ENCODE measurements around the gene JADE2.
"Not testable (repeated sequence)": the region's sequence is repeated elsewhere in the genome, so short reads cannot be mapped to it uniquely, and the experiment has no call there.

JADE2 gene

DNA sequence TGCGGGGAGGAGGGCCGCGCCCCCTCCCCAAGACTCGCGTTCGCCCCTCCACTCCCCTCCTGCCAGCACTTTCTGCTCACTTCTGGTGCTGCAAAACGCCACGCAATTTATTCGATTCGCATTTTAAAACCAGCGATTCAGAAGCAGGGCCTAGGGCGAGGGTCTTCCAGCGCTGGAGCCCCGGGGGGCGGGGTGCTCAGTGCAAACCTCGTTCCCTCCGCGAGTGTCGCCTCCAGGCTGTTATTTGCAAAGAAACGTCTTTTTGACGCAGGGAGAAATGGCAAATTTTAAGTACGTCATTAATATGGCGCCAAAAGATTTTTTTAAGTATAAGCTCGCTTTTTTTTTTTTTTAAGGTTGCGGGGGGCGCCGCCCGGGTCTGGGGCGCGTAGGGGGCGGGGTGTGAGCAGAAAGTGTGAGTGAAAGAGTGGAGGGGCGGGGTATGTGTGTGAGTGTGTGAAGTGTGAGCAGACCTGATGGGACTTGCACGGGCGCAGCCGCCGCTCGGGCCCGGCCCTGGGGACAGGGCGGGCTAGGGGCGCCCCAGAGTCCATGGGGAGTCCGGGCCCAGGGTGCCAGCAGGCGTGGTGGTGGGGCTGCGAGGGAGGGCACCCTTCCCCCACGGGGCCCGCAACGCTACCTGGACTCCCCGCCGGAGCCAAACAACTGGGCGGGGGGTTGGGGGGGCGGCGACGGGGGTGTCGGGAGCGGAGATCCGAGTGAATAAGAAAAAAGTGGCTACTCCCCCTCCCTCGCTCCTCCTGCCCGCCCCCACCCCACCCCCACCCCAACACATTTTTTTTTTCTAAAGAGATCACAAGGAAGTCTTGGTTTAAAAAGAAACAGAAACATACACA is at the start of gene JADE2:
Gene JADE2, plus strand, starts transcription at position 845 of the 857 bp plus-strand sequence. CDS start 10,188 bp downstream, outside the sequence.
- DNase-seq (ENCODE audit: low read depth) = peak; percentile 61

DNA sequence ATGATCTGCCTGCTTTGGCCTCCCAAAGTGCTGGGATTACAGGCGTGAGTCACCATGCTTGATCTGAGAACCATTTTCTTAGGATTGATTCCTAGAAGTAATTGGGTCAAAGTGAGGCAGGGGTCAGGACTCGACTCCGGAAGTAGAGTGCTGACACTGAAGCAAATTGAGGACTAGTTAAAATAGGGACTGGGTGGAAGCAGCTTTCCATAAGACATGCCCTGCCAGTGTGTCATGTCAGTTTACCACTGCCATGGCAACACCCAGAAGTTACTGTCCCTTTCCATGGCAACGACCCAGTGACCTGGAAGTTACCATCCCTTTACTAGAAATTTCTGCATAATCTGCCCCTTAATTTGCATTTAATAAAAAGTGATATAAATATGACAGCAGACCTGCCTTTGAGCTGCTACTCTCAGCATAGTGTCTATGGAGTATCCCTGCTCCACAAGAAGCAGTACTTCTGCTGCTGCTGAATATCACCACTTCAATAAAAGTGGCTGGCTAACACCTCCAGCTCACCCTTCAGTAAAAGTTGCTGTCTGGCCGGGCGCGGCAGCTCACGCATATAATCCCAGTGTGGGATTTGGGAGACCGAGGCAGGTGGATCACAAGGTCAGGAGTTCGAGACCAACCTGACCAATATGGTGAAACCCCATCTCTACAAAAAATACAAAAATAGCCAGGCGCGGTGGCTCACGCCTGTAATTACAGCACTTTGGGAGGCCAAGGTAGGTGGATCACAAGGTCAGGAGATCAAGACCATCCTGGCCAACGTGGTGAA is 47.8 kb upstream of the JADE2 start:
- DNase-seq (ENCODE audit: low read depth) = no peak

DNA sequence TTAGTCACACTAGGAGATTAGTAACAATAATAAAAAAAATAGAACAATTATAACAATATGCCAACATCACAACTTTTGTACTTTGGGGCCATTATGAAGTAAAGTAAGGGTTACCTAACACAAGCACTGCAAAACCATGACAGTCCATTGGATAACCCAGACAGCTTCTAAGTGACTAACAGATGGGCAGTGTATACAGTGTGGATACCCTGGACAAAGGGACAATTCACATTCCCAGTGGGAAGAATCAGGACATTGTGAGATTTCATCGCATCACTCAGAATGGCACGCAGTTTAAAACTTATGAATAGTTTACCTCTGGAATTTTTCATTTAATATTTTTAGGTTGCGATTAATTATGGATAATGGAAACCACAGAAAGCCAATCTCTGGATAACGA is 45.6 kb upstream of the JADE2 start:
- no peak for DNase-seq (ENCODE audit: low read depth)

DNA sequence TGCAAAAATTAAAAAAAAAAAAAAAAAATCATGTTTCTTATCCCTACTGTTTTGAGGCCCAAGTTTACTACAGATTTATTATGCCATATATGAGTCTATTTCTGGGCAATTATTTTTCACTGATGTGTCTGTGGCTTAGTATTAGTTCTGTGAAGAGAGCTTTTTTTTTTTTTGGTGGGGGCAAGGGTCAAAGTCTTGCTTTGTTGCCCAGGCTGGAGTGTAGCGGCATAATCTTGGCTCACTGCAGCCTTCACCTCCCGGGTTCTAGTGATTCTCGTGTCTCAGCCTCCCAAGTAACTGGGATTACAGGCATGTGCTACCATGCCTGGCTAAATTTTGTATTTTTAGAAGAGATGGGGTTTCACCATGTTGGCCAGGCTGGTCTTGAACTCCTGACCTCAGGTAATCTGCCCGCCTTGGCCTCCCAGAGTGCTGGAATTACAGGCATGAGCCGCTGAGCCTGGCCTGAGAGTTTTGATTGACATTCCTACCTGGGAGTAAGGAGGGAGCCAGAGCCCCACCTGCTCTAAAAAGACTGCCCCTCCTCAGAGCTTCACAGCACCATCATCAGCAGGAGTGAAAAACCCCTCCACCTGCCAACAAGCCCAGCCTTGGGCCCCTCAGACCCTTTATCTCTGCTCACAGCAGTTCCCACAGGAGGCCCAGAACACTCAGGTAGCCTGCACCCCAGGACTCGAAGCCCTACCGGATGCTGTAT is 36.1 kb upstream of the JADE2 start:
- no peak for DNase-seq (ENCODE audit: low read depth)

DNA sequence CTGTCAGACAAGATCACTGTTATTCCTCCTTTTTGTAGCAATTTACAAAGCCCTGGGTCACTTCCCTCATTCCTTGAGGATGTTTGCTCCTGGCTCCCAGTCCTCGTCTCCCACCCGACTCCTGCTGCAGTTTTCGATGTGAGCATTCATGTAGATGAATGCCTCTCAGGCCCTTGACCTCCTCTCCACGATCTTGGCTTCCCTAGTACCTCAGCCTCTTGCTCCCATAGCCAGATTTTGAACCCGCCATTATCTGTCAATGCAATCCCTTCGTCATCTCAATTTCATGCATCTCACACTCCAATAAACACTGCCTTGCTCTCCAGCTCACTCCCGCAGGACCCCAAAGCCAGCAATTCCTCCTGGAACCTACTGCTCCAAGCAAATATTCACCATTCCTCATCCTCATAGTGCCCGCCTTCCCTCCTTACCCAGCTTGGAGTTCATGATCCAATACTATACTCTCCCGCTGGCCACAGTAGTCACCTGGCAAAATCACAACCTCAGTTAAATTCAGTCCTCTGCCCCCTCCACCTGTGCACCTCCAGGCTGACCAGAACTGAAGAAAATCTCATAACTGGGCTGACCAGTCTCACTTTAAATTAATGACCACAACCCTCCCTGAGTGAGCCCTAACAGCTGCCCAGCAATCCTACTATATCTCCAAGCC is 35.1 kb upstream of the JADE2 start:
- no peak for DNase-seq (ENCODE audit: low read depth)

DNA sequence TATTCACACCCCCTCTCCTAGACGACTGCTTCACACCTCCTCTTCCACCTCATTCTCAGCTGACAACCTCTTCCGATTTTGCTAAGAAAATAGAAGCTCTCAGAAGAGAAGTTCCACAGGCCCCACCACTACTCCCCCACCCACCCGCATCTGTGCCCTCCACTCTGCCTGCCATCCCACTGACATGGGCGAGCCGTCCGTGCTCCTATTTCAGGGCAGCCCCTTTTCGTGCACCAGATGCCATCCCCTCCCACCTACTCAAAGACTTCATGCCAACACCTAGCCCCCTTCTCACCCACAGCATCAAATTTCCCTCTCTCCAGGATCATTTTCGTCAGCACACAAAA is 34.6 kb upstream of the JADE2 start:
- DNase-seq (ENCODE audit: low read depth) = no peak

DNA sequence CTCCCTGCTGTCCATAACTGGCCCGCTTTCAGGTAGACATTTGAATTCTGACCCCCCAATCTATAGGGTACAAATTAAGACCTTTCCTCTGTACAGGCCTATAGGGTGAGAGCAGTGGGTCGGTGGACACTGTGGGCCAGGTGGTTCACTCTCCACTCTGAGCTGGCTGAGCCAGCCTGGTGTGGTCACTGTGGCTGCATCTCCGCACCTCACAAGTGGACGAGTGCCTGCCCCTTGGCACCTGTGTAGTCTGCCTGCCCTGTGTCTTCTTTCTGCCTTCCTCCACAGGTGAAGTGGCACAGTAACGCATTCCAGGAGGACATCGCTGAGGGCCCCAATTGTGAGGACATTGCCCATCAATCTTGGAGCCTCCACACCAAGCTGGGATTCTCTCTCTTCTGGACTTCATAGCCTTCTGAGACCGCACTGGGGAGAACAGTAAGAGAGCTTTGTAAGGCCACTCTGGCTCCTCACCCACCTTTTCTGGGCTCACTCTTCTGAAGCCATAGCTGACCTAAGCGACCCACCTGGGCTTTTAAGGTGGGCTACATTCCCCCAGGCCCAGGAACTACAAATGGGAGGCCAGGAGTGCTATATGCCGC is 33.5 kb upstream of the JADE2 start:
- no peak for DNase-seq (ENCODE audit: low read depth)

DNA sequence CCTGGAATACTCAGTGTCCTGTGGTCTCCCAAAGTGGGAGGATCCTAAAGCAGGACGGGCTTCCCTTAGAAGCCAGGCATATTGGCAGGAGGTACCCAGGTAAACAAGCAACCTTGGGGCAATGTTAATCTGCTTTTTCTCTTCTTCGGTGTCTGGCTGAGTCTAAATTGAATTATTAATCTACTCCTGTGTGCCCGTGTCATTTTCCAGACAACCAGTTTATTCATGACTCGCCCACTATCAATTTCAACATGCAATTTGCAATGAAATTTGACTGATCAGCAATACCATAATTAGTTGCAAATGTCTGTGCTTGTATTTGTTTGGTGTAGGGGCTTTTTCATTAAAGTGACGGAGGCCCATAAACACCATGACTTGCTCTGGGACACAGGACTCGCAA is 32.9 kb upstream of the JADE2 start:
- DNase-seq (ENCODE audit: low read depth) = no peak

DNA sequence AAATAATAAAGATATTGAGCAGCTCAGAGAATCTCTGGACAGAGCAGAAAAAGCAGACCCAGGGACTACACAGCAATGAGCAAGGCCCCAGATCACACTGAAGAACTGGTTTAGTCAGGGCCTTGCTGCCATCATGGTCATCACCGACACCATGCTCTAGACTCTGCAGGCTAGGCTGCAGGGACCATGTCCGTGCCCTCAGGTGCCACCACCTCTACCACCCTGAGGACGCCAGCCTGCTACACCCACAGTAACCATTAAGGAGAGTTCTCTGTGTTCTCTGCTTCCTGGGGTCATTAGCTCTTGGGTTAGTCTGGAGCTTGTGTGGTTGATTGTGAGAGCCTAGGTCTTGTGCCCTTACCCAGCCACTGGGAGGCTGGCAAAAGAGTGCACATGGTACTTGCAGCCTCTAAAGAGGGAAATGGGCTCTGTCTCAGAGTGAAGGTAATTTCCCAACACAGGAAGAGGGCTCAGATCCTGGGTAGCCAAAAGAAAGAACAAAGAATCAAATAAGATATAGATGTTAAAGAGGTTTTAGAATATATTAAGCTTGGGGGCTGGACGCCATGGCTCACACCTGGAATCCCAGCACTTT is 31.9 kb upstream of the JADE2 start:
- DNase-seq (ENCODE audit: low read depth) = no peak

DNA sequence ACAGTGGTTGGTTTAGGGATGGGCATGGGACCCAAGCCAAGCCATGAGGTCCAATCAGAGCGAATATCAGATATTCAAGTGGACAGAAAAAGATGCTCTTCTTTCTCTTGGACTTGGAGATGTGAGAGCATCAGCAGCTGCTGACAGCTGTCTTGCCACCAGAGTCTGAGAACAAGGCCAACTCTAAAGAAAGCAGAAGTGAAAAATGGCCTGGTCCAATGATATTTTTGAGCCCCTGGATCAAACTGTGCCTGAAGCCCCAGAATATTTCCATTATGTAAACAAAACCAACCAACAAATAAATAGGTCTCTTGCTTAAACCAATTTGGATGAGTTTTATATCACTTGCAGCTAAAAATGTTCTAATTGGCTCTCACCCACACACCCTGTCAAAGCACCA is 30.7 kb upstream of the JADE2 start:
- DNase-seq (ENCODE audit: low read depth) = no peak

DNA sequence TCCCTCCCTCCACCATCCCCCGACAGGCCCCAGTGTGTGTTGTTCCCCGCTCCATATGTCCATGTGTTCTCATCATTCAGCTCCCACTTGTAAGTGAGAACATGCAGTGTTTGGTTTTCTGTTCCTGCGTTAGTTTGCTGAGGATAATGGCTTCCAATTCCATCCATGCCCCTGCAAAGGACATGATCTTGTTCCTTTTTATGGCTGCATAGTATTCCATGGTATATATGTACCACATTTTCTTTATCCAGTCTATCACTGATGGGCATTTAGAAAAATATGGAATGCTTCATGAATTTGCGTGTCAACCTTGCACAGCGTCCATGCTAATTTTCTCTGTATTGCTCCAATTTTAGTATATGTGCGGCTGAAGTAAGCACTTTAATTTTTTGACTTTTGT is 25.6 kb upstream of the JADE2 start:
- DNase-seq (ENCODE audit: low read depth) = not testable (repeated sequence)

DNA sequence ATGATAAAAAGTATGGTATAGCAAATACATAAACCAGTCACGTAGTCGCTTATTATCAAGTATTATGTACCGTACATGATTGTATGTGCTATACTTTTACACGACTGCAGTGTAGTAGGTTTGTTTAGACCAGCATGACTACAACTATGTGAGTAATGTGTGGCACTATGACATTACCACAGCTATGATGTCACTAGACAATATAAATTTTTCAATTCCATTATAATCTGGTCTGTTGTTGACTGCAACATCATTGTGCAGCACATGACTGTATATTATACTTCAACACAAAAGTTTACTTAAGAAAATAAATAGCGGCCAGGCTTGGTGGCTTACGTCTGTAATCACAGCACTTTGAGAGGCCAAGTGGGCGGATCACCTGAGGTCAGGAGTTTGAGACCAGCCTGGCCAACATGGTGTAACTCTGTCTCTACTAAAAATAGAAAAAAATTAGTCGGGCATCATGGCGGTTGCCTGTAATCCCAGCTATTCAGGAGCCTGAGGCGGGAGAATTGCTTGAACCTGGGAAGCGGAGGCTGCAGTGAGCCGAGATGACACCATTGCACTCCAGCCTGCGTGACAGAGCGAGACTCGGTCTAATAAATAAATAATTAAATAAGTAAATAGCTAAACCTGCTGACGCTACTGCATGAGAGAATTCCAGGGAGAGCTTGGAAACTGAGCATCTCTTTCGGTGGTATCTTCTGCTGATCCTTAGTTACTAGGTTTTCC is 24.6 kb upstream of the JADE2 start:
- DNase-seq (ENCODE audit: low read depth) = no peak

DNA sequence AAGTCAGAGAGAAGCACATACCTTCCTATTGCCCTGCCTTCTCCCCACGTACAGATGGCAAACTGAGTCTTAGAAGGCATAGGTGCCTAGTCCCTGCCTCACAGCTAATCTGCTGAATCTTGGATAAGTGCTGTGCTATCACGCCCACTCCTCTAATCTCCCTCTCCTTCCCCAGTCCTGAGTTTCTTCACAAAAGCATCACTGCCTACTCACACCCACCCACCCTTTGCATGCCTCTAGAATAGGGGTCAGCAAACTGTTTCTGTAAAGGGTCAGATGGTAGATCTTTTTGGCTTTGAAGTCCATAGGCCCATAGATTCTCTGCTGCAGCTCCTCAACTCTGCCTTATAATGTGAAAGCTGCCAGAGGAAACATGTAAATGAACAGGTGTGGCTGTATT is 23.2 kb upstream of the JADE2 start:
- DNase-seq (ENCODE audit: low read depth) = no peak

DNA sequence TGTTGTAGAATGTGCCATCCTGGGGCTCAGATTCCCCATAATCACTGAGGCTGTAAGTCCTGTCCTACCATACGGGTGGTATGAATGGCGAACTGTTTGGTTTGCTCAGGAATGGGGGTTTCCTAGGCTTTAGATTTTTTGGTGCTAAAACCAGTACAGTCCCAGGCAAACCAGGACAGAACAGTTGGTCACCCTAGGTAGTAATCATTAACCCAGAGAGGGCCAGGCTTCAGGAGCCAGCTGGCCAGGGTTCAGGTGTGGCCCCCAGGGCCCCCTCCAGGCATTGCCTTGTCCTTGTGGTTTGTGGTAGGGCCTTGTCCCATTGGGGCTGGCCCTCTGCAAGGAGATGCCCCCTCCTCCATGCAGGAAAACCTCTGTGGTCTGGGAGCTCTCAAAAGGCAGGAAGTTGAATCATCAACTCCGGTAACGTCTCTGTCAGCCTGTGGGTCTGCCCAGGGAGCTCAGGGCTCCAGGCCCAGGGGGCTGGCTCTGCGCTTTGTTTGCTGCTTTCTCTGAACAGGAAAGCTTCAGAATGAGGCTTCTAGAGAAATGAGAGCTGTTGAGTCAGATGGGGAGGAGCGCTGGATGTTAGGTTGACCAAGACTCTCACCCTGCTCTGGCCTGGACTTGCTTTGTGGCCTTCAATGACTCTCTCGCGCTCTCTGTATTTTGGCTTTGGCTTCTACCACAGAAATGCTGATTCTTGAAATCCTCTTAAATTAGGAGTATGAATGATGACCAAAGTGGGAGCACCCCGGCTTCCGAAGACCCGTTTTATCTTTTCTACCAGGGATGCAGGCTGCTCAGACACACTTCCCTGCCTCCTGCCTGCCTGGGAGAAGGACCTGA is 22.2 kb upstream of the JADE2 start:
- peak; percentile 42 for DNase-seq (ENCODE audit: low read depth)

DNA sequence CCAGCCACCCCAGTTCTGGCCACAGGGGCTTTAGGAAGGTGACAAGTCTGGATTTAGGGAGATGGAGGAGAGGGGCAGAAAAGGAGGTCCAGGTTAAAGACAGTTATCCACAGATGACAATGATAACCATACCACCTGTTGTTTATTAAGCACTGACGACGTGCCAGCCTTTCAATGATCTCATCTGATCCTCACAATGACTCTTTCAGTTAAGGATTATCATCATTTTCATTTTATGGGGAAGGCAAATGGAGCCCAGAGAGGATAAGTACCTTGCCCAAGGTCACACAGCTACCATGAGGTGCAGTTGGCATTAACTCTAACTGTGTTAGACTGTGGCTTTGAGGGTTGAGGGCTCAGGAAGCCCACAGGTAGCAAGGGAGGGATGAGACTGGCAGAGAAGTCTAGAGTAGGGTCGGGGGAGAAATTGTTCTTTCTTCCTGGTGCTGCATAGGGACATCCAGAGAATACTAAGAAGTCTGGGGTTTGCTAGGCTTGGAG is 21.5 kb upstream of the JADE2 start:
- no peak for DNase-seq (ENCODE audit: low read depth)

DNA sequence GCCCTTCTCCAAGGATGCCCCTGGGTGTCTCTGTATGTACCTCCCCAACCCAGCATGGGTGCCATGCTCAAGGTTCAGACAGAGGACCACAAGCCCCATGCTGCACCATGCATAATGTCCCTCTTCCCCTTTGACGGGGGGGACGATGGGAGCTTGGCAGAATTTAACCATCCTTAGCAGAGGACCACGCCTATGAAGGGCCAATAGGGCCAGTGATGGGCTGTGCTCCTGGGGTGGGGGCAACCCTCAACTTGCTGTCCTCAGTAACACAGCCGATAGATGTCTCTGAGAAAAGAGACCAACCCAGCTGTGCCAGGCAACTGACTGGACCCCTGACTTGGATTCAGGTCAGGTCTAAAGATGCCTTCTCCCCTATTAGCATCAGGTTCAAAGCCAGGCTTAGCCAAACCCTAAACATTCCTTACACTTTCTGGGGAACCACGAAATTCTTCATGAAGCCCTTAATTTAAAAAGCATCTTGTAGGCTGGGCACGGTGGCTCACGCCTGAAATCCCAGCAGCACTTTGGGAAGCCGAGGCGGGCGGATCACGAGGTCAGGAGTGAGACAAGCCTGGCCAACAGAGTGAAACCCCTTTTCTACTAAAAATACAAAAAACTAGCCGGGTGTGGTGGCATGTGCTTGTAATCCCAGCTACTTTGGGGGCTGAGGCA is 20.7 kb upstream of the JADE2 start:
- DNase-seq (ENCODE audit: low read depth) = no peak

DNA sequence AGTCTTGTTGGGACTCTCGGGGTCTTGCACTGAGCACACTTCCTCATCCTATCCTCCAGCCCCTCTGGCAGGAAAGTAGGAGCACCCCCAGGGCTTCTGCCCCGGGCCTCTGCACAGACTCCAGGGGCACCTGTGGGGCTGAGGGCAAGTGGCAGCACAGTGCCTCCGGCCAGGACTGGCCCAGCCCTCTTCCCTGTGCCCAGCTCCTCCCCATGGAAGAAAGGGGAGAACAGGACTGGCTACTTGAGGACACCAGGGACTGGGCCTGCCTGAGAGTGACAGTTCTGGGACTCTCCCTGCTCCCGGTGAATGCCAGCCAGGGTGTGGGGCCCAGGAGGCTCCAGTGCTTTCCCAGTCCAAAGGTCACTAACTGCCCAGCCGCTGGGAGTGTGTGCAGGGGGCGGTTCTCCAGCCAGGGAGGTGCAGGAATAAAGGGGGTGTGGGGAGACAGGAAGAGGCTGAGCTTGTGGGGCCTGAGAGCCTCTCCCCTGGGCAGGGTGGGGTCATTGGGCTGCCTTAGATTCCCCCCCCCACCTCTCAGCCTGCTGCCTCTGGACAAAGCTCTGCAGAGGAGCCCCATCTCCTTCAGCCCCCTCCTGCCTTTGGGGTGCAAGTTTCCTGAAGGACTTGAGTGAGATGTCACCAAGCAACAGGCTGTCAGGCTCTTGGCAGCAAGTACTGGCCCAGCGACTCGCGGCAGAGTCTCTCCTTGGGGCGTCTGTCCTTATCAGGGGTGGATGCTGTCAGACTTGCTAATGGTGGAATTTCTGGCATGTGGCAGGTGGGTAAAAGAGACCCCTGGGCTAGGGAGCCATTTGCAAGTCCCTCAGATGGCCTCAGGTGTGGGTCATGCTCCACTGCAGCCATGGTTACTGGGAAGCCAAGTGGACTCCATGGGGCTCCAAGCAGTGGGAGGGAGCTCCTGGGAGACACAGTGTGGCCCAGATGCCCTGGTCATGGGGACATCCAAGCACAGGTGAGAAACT is 19.1 kb upstream of the JADE2 start:
- DNase-seq (ENCODE audit: low read depth) = no peak

DNA sequence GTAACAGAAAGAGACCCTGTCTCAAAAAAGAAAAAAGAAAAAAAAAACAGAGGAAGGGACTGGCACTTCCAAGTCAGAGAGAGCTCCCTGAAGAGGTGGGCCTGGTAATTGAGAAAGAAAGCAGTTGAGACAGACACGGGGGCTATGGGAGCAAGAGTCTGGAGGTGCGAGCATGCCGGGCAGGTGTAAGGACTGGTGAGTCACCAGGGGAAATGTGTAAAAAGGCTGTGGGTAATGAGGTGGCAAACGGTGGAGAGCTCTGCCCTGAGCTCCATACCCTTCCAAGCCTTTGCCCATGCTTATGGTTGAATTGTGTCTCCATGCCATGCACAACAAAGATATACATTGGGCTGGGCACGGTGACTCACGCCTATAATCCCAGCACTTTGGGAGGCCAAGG is 18.0 kb upstream of the JADE2 start:
- no peak for DNase-seq (ENCODE audit: low read depth)

All from stimulated activated CD8-positive, alpha-beta memory T cell treated with anti-CD3 and anti-CD28 coated beads, Interleukin-12 subunit alpha, Interleukin-12 subunit beta, amount 100 ng/mL, for 1 hour (primary cell).